MM.1S (cell line): ENCODE data around the gene RXFP4.

Source experiments
- DNase-seq: peaks from one replicate; pipeline ENCODE4 v3.0.0-alpha.2; 2015
- H2AFZ ChIP-seq: fragments of 300-600 bp; sonication (generic); 2 replicates; pipeline ENCODE4 v1.6.0; 2016; ENCODE audit warnings: antibody characterized with exemption, low read length
- H3F3A ChIP-seq: fragments of 300-600 bp; sonication (generic); 2 replicates; pipeline ENCODE4 v1.6.1; 2016; ENCODE audit warnings: mild to moderate bottlenecking, antibody characterized with exemption, low read length, moderate library complexity, mixed read lengths; ENCODE audit not compliant: insufficient read depth
- H3K27ac ChIP-seq: fragments of 300-600 bp; sonication (generic); 2 replicates; pipeline ENCODE4 v1.5.1; 2016; ENCODE audit warnings: mild to moderate bottlenecking, low read length
- H3K27me3 ChIP-seq: fragments of 300-600 bp; sonication (generic); replicated peaks from 2 replicates; pipeline ENCODE4 v1.6.0; 2016; ENCODE audit warnings: low read length; ENCODE audit not compliant: insufficient read depth
- H3K36me3 ChIP-seq: fragments of 300-600 bp; sonication (generic); replicated peaks from 2 replicates; pipeline ENCODE4 v1.6.1; 2016; ENCODE audit warnings: mild to moderate bottlenecking, low read length, mixed read lengths; ENCODE audit not compliant: insufficient read depth
- H3K4me1 ChIP-seq: fragments of 300-600 bp; sonication (generic); 2 replicates; pipeline ENCODE4 v1.6.1; 2016; ENCODE audit warnings: low read length, mixed read lengths
- H3K4me2 ChIP-seq: fragments of 300-600 bp; sonication (generic); 2 replicates; pipeline ENCODE4 v1.6.0; 2016; ENCODE audit warnings: low read depth, low read length
- H3K4me3 ChIP-seq: fragments of 300-600 bp; sonication (generic); 2 replicates; pipeline ENCODE4 v1.5.1; 2016; ENCODE audit warnings: low read length, mixed read lengths
- H3K79me2 ChIP-seq: fragments of 300-600 bp; sonication (generic); 2 replicates; pipeline ENCODE4 v1.6.1; 2016; ENCODE audit warnings: mixed run types, low read length, mixed read lengths
- H3K9ac ChIP-seq: fragments of 300-600 bp; sonication (generic); 2 replicates; pipeline ENCODE4 v1.6.1; 2016; ENCODE audit warnings: low read length, mixed read lengths
- H3K9me2 ChIP-seq: fragments of 300-600 bp; sonication (generic); replicated peaks from 2 replicates; pipeline ENCODE4 v1.6.1; 2016; ENCODE audit warnings: mild to moderate bottlenecking, low read length, mixed read lengths; ENCODE audit not compliant: insufficient read depth
- H3K9me3 ChIP-seq: fragments of 300-600 bp; sonication (generic); replicated peaks from 2 replicates; pipeline ENCODE4 v1.6.1; 2016; ENCODE audit warnings: mild to moderate bottlenecking, low read length, mixed read lengths; ENCODE audit not compliant: insufficient read depth
- H4K20me1 ChIP-seq: fragments of 300-600 bp; sonication (generic); 2 replicates; pipeline ENCODE4 v1.6.1; 2016; ENCODE audit warnings: mild to moderate bottlenecking, low read length, moderate library complexity, mixed read lengths; ENCODE audit not compliant: insufficient read depth
- CTCF ChIP-seq: fragments of 300-600 bp; sonication (generic); IDR thresholded peaks from 2 replicates; pipeline ENCODE4 v1.5.1; 2016; ENCODE audit warnings: antibody characterized with exemption, low read length, mixed read lengths
- EZH2 ChIP-seq: fragments of 300-600 bp; sonication (generic); optimal IDR thresholded peaks from 2 replicates; pipeline ENCODE3; 2017; ENCODE audit warnings: low read depth, mild to moderate bottlenecking, antibody characterized with exemption, low read length, mixed read lengths
- EZH2phosphoT487 ChIP-seq: fragments of 300-600 bp; sonication (generic); IDR thresholded peaks from 2 replicates; pipeline ENCODE4 v1.6.1; 2018; ENCODE audit warnings: antibody characterized with exemption, low read length

RXFP4 gene, protein sequence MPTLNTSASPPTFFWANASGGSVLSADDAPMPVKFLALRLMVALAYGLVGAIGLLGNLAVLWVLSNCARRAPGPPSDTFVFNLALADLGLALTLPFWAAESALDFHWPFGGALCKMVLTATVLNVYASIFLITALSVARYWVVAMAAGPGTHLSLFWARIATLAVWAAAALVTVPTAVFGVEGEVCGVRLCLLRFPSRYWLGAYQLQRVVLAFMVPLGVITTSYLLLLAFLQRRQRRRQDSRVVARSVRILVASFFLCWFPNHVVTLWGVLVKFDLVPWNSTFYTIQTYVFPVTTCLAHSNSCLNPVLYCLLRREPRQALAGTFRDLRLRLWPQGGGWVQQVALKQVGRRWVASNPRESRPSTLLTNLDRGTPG

GRCh38 chr1:155940993-155941844 lies at the start of gene RXFP4:
RXFP4 (plus strand) TSS chr1:155941638; CDS start chr1:155941710, 72 bp downstream.
- peaks cover 5% of the 10 kb centered on the region; the same call in 1 of the 2 replicates for H3K79me2 ChIP-seq
- H2AFZ ChIP-seq: no peak within 1 kb of the TSS
- H3K27ac ChIP-seq: peak within 1 kb of the TSS; percentile 87; the same call in 1 of the 2 replicates
- no peak within 1 kb of the TSS for H3K4me3 ChIP-seq
- no peaks in the 10 kb centered on the region for H4K20me1 ChIP-seq
- H3K27me3 ChIP-seq: no peaks in the 10 kb centered on the region
- TF ChIP-seq EZH2: no peak
- no peak for TF ChIP-seq CTCF
- TF ChIP-seq EZH2phosphoT487: no peak
- peak within 1 kb of the TSS; percentile 5; the same call in 1 of the 2 replicates for H3K4me2 ChIP-seq
- DNase-seq: peak; percentile 48
- peaks cover 66% of the 10 kb centered on the region for H3K4me1 ChIP-seq
- H3K9me2 ChIP-seq: no peaks in the 10 kb centered on the region
- peaks cover 62% of the 10 kb centered on the region for H3F3A ChIP-seq
- H3K36me3 ChIP-seq: no peaks in the 10 kb centered on the region
- H3K9me3 ChIP-seq: no peaks in the 10 kb centered on the region
- peak within 1 kb of the TSS; percentile 3; the same call in 1 of the 2 replicates for H3K9ac ChIP-seq

DNA sequence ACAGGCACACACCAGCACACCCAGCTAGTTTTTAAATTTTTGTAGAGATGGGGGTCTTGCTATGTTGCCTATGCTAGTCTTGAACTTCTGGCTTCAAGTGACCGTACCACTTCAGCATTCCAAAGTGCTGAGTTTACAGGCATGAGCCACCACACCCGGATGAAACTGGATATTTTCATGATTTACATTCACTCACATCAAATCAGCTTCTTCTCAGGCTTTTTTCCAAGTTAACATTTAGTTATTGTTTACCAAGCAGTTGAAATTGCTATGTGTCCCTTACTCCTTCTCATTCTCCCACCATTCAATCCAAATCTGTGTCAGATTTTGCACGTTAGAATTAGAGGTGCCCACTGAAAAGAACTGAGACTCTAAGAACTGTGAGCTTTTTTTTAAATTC lies 48.6 kb upstream of the RXFP4 start:
- DNase-seq: no peak
- no peak overlapping the region for H2AFZ ChIP-seq

More for the DNA sequence above, 48.6 kb upstream of the RXFP4 start:
- Histone ChIP-seq H3K4me3 (no peak overlapping the region), H3K27me3 (no peaks in the 10 kb centered on the region), H3K9me3 (no peaks in the 10 kb centered on the region), H3K4me2 (no peak overlapping the region), H3K9me2 (no peaks in the 10 kb centered on the region), H3F3A (no peaks in the 10 kb centered on the region), H4K20me1 (no peaks in the 10 kb centered on the region), H3K27ac (no peak overlapping the region), H3K4me1 (no peaks in the 10 kb centered on the region; the same call in 1 of the 2 replicates), H3K36me3 (no peaks in the 10 kb centered on the region), H3K79me2 (no peaks in the 10 kb centered on the region), H3K9ac (no peak overlapping the region)
- TF ChIP-seq CTCF (no peak), EZH2 (no peak), EZH2phosphoT487 (no peak)
